AML-193 (cell line): ENCODE measurements around the gene SMIM38.

Experiments
- DNase-seq, 2 experiments: peaks; one replicate each; lab custom pipeline; 2025; lab: John Stamatoyannopoulos, UW

SMIM38 gene

GRCh38 chr11:69204246-69204940, 48.7 kb downstream of the SMIM38 start:
- no peak for DNase-seq

GRCh38 chr11:69204941-69205742, 49.4 kb downstream of the SMIM38 start:
- DNase-seq = no peak
